ENCODE data around the gene DEFB123.

DNA sequence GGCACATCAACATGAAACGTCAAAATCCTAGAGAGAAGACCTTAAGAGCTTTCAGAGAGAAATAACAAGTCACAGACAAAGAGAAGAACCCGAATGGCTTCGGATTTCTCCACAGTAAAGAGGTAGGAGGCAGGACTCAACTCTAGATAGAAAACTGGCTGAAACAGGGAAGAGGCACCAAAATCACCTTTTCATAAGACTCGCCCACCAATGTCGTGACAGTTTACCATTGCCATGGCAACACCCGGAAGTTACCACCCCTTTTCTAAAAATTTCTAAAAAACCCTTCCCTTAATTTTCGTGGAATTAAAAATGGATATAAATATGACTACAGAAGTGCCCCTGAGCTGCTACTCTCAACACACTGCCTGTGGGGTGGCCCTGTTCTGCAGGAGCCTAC lies 22.1 kb upstream of the DEFB123 start:
- TF ChIP-seq CTCF (IDR thresholded peaks at IDR 0.05) (no peak), ZFX (IDR thresholded peaks at IDR 0.05; ENCODE audit: borderline replicate concordance) (no peak)
